H1 (cell line): ENCODE results near the gene SFXN2.

ENCODE experiments used
- BRCA1 ChIP-seq: IDR thresholded peaks from 2 replicates; pipeline ENCODE4 v1.6.1; 2012; ENCODE audit warnings: low read depth, low read length, improper control_type of control experiment
- CBX5 ChIP-seq: fragments of 300-800, 300-1000 bp; sonication (generic); IDR thresholded peaks from 2 replicates; pipeline ENCODE4 v1.7.1; 2016; ENCODE audit warnings: antibody characterized with exemption, low read length, low read depth
- CEBPB ChIP-seq: IDR thresholded peaks from 2 replicates; pipeline ENCODE4 v1.6.1; 2012; ENCODE audit warnings: low read depth, low read length
- CTCF ChIP-seq, 3 experiments: IDR thresholded peaks; 1 replicate in 2 of 3; 2 replicates in 1 of 3; pipeline versions ENCODE4 v1.5.1 to v1.6.1; 2011; ENCODE audit warnings: low read length in 3 of 3, mild to moderate bottlenecking in 3 of 3, inconsistent platforms in 2 of 3, low read depth in 1 of 3, moderate library complexity in 1 of 3; ENCODE audit not compliant: insufficient read depth in 1 of 3; ENCODE audit errors: control extremely low read depth in 1 of 3
- EP300 ChIP-seq, 2 experiments: IDR thresholded peaks; 1 replicate in 1 of 2; 2 replicates in 1 of 2; pipeline ENCODE4 v1.6.1; 2011 to 2012; ENCODE audit warnings: low read depth in 2 of 2, low read length in 2 of 2, mild to moderate bottlenecking in 2 of 2, borderline replicate concordance in 1 of 2, inconsistent platforms in 1 of 2, moderate library complexity in 1 of 2
- HDAC6 ChIP-seq: IDR thresholded peaks from one replicate; pipeline ENCODE4 v1.7.1; 2012; ENCODE audit warnings: low read depth, mild to moderate bottlenecking, inconsistent platforms, low read length, moderate library complexity
- JUND ChIP-seq: IDR thresholded peaks from 2 replicates; pipeline ENCODE4 v1.6.1; 2011; ENCODE audit warnings: mild to moderate bottlenecking, improper control_type of control experiment, low read length
- POLR2A ChIP-seq, 2 experiments: IDR thresholded peaks; 1 replicate in 1 of 2; 2 replicates in 1 of 2; pipeline ENCODE4 v1.6.1; 2011; ENCODE audit warnings: low read depth in 2 of 2, low read length in 2 of 2, mild to moderate bottlenecking in 2 of 2; ENCODE audit errors: control extremely low read depth in 1 of 2
- POLR2AphosphoS5 ChIP-seq: IDR thresholded peaks from 2 replicates; pipeline ENCODE4 v1.6.1; 2011; ENCODE audit warnings: low read depth, low read length
- SP2 ChIP-seq: IDR thresholded peaks from 2 replicates; pipeline ENCODE4 v1.6.1; 2012; ENCODE audit warnings: mild to moderate bottlenecking, low read length, inconsistent platforms
- TAF1 ChIP-seq: IDR thresholded peaks from 2 replicates; pipeline ENCODE4 v1.6.1; 2011; ENCODE audit warnings: mild to moderate bottlenecking, low read depth, low read length
- ZNF274 ChIP-seq: IDR thresholded peaks from 2 replicates; pipeline ENCODE4 v1.7.0; 2012; ENCODE audit warnings: low read length, borderline replicate concordance; ENCODE audit errors: extremely low read depth

DNA sequence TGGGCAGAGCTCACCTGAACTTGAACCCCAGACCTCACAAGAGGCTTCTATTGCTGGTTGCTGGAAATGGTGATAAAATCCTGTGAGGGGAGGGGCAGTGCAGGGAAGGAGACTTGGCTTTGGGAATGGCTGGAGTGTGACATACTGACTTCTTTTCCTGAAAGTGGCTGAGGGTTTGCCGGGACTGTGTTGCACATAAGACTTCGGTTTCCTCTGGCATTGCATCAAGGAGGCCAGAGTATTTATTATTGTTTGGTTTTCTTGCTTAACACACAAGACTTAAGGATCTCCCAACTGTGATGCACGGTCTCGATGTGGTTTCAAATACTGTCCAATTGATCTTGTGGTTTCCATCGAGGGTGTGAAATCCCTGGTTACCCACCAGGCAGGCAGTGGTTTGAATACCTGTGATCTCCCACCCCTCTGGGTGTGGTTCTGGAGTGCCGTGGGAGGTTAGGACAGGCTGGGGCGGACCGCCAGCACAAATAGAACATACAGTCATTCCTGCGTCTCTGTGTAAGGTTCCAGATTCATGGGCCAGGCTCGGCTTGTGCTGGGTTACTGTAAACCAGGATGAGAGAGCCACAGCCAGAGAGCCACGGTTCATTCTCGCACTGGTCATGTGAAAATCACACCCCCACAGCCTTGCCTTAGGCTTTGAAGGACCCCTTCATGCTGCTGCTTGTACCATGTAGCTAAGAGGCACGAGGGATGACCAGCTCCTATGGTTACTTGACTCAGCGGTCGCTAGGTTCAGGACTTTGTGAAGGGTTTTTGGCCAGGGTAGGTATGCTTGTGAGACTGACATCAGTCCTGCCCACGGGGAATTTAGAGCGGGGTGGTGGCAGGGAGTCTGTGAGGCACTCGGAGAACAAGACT lies 68.5 kb downstream of the SFXN2 start:
- TF ChIP-seq CTCF (IDR thresholded peaks at IDR 0.05; ENCODE audit: control extremely low read depth in 1 of 3, insufficient read depth in 1 of 3, low read depth in 1 of 3, low read length in 3 of 3): no peak
- TF ChIP-seq SP2: no peak
- TF ChIP-seq TAF1: no peak
- TF ChIP-seq JUND: no peak
- no peak for TF ChIP-seq POLR2A (IDR thresholded peaks at IDR 0.05; ENCODE audit: control extremely low read depth in 1 of 2, low read depth in 2 of 2, low read length in 2 of 2)
- TF ChIP-seq CEBPB: no peak
- TF ChIP-seq CBX5: no peak
- no peak for TF ChIP-seq BRCA1
- no peak for TF ChIP-seq ZNF274
- no peak for TF ChIP-seq POLR2AphosphoS5
- no peak for TF ChIP-seq EP300 (IDR thresholded peaks at IDR 0.05; ENCODE audit: borderline replicate concordance in 1 of 2, low read depth in 2 of 2, low read length in 2 of 2)
- no peak for TF ChIP-seq HDAC6
